ENCODE results near the gene OXT.
"Not testable (repeated sequence)": the region's sequence is repeated elsewhere in the genome, so short reads cannot be mapped to it uniquely, and the experiment has no call there.

DNA sequence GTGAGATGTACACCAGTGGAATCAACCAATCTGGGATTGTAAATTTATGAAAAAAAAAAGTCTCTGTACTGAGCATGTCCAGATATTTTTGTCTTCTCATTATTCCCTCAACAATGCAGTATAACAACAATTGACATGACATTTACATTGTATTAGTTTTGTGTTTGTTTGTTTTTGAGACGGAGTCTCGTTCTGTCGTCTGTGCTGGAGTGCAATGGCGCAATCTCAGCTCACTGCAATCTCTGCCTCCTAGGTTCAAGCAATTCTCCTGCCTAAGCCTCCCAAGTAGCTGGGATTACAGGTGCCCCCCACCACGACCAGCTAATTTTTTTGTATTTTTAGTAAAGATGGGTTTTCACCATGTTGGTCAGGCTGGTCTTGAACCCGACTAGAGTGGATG is 3.9 kb downstream of the OXT start:
- not testable (repeated sequence) for TF ChIP-seq GABPA (IDR thresholded peaks at IDR 0.05; ENCODE audit: low read depth, low read length); GABPA (CRISPR knock-in tag; IDR thresholded peaks at IDR 0.05; ENCODE audit: low read depth); POLR2A (IDR thresholded peaks at IDR 0.05; ENCODE audit: insufficient read depth in 1 of 2, low read depth in 2 of 2, low read length in 2 of 2); ZNF775 (CRISPR knock-in tag; IDR thresholded peaks at IDR 0.05; ENCODE audit: borderline replicate concordance)
